Articular chondrocyte of knee joint (primary cell): Measurements from ENCODE around the gene COPA. TPM values are rescaled to one million over a fixed set of nuclear protein-coding genes. Genes with fewer than 3 reads are reported as not detected.

Experiments used
- small RNA-seq: library from RNA; depleted of rRNA; stranded (forward); fragments of <200 nt; gene quantifications from one replicate; pipeline ENCODE3, GENCODE V24; 2012
- total RNA-seq: library from RNA; depleted of rRNA; stranded (reverse); fragments of >200 nt; gene quantifications from 2 replicates; pipeline ENCODE4 v1.2.3, GENCODE V29; 2012

The COPA gene
- total RNA-seq = 268 and 285 TPM in 2 replicates

DNA sequence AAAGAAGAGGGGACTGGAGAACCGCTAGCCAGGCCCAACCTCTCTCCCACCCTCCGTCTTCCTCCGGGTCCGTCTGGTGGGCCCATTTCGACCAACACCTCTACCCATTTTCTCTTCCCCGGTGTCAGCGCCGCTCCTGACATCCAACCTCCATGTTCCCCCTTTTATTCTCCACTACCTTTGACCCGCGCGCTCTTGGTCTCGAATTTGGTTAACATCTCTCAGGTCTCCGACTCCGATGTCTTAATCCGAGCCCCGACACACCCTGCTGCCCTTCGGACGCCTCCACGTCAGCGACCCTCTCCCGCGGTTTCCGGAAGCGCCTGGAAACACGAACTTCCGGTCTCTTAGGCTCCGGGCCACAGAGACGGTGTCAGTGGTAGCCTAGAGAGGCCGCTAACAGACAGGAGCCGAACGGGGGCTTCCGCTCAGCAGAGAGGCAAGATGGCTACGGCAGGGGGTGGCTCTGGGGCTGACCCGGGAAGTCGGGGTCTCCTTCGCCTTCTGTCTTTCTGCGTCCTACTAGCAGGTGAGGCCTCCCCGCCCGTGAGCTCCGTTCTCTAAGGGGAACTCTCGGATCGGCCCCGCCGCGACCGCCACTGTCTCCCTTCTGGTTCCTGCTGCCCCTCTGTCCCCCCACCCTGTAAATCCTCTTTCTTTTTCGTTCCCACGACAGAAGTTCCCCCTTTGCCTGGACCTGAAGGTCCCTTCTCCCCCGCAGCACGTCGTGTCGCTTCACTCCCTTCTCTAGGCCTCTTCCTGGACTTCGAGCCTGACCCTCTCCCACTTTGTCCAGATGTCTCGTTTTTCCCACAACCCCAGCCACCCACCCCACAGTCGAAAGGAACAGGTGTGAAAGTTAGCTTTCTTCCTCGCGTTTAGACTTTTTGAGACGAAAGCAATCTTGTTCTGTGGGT is at the start of gene COPA, which contains the start of gene NCSTN:
Gene COPA, minus strand, starts transcription at position 298 of the 917 bp plus-strand sequence. Its CDS starts 80 bp downstream, at position 218.
Gene NCSTN, plus strand, starts transcription at position 431 of the 917 bp plus-strand sequence. Its CDS starts 14 bp downstream, at position 445.

GRCh38 chr1:160366731-160367515 is 23.9 kb upstream of the COPA start, which contains the start of gene NHLH1:
TSS of gene NHLH1 (plus strand) at chr1:160367071. CDS start at chr1:160370732, 3,661 bp downstream.

GRCh38 chr1:160284782-160285344 is 58.2 kb downstream of the COPA start, which contains the start of gene PEX19:
TSS of gene PEX19 (minus strand) at chr1:160285133. CDS start at chr1:160285124, 9 bp downstream.

DNA sequence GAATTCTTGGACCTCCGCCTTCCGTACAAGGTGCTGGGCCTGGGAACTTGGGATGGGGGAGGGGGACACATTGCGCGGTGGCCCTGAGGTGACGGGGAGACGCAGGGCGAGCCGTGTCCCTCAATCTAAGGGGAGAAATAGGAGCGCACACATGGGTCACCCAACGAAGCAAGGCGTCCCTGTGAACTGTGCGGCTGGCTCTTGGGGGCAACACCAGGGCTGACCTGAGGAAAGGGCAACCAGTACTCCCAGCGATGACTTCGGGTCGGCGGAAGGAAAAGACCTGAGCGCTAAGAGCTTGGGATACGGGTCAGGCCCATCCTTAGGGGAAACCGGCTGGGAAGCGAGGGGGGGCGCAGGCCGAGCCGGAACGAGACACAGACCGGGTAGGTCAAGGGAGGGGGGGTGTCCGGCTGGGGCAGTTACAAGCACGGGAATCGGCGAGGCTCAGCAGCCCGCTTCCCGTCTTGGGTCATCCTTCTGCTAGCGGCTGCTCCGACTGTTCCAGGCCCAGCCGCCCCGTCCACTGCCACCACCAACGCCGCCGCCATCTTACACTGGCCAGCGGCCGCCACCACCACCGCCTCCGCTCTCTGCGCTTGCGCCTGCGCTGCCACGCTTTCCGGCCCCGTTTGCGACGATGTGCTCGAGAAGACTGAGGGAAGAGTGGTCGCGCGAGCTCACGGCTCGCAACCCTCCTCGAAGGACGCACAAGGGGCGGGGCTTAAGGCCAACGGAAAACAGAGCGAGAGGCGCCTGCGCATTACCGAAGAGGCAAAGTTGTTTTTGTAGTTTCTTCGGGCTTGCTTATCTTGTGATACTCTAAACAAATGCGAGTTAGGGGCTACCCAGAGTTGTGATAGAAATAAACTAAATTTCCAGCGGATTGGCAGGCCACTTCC is 80.9 kb downstream of the COPA start, which contains the start of gene DCAF8:
Gene DCAF8, minus strand, starts transcription at position 657 of the 902 bp plus-strand sequence. CDS start 18,541 bp downstream, outside the sequence.

Small RNA genes within 50 kb of the gene (small RNA-seq; reads per million reads assigned to genes)
- gene RF00019 (not detected), gene RNU4-42P (not detected)

Other genes starting within 250 kb of the COPA start
- gene IGSF8, start 244.6 kb downstream of the COPA start, total RNA-seq = 19.9 and 20.2 TPM in 2 replicates
- 0.22 and 0.91 TPM in 2 replicates for gene ATP1A2, start 227.5 kb downstream of the COPA start, total RNA-seq
- not detected in 2 replicates for gene ATP1A4, start 191.6 kb downstream of the COPA start, total RNA-seq
- 0.32 and 0.65 TPM in 2 replicates for gene CASQ1, start 152.7 kb downstream of the COPA start, total RNA-seq
- gene PEA15, start 137.9 kb downstream of the COPA start, total RNA-seq = 258 and 280 TPM in 2 replicates
- gene DCAF8, start 80.7 kb downstream of the COPA start, total RNA-seq = 82.7 and 95.8 TPM in 2 replicates
- gene PEX19, start 58.1 kb downstream of the COPA start, total RNA-seq = 55.7 and 60.0 TPM in 2 replicates
- 116 and 123 TPM in 2 replicates for gene NCSTN, start 133 bp upstream of the COPA start, total RNA-seq
- under 0.01 TPM in 2 replicates for gene NHLH1, start 23.8 kb upstream of the COPA start, total RNA-seq
- gene VANGL2, start 57.3 kb upstream of the COPA start, total RNA-seq = not detected in 2 replicates
- gene SLAMF6, start 180.0 kb upstream of the COPA start, total RNA-seq = not detected in 2 replicates
- not detected in 2 replicates for gene CD84, start 236.2 kb upstream of the COPA start, total RNA-seq